ENCODE data around the gene PCNA. TPM values are rescaled to one million over a fixed set of nuclear protein-coding genes. Genes with fewer than 3 reads are reported as not detected.

PCNA gene
- total RNA-seq, 1 donor from 2014 or later, result 126 TPM

DNA sequence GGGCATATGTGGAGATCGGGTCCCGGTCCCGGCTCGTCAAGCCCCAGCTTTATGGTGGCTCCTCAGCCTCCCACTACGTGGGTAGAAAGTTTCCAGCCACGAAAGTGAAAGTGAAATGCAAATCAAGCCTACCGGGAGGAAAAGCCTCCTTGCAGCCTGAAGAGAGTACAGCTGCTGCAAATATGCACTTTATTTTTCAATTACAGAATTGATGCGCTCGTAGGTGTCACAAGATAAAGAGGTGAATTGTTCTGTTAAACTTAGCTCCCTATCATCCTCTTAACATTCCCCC, 373 bp upstream of the PCNA start:
- H3K9me3 Mint-ChIP-seq (ENCODE audit: low read depth), result no peaks in the 10 kb centered on the region

DNA sequence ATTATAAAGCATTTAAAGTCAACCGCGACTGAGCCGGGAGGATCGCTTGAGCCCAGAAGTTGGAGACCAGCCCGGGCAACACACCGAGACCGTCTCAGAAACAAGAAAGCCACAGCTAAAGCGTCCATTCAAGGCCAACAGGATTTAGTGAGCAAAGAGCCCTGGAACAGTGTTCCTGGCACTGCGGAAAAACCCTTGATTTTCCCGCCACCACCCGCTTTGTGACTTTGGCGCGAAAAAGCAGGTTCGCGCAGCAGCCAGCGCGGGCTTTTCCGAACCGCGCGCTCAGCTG, 669 bp downstream of the PCNA start:
- DNase-seq (ENCODE audit: low spot score, unreplicated experiment), result no peak
- Mint-ChIP-seq H3K4me1 (ENCODE audit: low read depth) (peaks cover 22% of the 10 kb centered on the region), H3K27ac (peak overlapping the region; percentile 95), H3K4me3 (ENCODE audit: low read depth) (peak overlapping the region; percentile 88), H3K36me3 (ENCODE audit: insufficient read depth) (peaks cover 22% of the 10 kb centered on the region), H3K9me3 (ENCODE audit: low read depth) (no peaks in the 10 kb centered on the region), H3K27me3 (no peaks in the 10 kb centered on the region)
- TF ChIP-seq, protein P1, sequence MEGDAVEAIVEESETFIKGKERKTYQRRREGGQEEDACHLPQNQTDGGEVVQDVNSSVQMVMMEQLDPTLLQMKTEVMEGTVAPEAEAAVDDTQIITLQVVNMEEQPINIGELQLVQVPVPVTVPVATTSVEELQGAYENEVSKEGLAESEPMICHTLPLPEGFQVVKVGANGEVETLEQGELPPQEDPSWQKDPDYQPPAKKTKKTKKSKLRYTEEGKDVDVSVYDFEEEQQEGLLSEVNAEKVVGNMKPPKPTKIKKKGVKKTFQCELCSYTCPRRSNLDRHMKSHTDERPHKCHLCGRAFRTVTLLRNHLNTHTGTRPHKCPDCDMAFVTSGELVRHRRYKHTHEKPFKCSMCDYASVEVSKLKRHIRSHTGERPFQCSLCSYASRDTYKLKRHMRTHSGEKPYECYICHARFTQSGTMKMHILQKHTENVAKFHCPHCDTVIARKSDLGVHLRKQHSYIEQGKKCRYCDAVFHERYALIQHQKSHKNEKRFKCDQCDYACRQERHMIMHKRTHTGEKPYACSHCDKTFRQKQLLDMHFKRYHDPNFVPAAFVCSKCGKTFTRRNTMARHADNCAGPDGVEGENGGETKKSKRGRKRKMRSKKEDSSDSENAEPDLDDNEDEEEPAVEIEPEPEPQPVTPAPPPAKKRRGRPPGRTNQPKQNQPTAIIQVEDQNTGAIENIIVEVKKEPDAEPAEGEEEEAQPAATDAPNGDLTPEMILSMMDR (IDR thresholded peaks at IDR 0.05; ENCODE audit: unreplicated experiment), result no peak

More for the DNA sequence above, 373 bp upstream of the PCNA start:
- DNase-seq (ENCODE audit: low spot score, unreplicated experiment), result no peak
- TF ChIP-seq, protein P1 (IDR thresholded peaks at IDR 0.05; ENCODE audit: unreplicated experiment), result no peak
- Mint-ChIP-seq H3K4me1 (ENCODE audit: low read depth) (peaks cover 20% of the 10 kb centered on the region), H3K36me3 (ENCODE audit: insufficient read depth) (peaks cover 15% of the 10 kb centered on the region), H3K4me3 (ENCODE audit: low read depth) (peak overlapping the region; percentile 88), H3K27me3 (no peaks in the 10 kb centered on the region), H3K27ac (peak overlapping the region; percentile 93)

DNA sequence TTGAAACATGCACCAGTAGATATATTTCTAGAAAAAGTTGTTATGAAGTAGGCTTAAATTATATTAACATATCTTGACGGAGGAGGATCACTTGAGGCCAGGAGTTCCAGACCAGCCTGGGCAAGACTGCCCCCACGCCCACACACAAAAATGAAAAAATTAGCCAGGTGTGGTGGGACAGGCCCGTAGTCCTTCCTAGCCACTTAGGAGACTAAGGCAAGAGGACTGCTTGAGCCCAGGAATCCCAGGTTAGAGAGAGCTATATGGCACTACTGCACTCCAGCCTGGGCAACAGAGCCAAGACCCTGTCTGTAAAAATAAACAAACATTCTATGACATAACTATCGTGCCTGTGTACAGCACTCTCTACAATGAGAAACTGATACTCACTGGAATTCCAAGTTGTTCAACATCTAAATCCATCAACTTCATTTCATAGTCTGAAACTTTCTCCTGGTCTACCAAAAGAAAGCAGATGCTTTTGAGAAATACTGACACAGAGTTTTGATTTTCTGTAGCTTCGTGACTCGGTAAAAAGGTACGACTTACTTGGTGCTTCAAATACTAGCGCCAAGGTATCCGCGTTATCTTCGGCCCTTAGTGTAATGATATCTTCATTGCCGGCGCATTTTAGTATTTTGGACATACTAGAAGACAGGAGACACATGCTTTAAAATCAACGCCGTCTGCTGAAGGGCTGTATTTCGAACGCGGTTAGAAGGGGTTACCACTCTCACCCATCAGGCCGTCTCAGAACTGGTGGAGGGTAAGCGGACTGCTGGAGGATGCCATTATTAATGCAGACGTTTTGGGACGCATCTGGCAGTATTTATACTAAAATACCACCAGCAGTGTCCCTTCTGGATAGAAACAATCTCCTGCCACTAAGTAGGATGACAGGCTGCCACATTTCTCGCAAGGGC, 1.3 kb downstream of the PCNA start:
- H3K4me1 Mint-ChIP-seq (ENCODE audit: low read depth), result peaks cover 25% of the 10 kb centered on the region
- H3K27ac Mint-ChIP-seq, result peak overlapping the region; percentile 95
- no peaks in the 10 kb centered on the region for H3K9me3 Mint-ChIP-seq (ENCODE audit: low read depth)
- TF ChIP-seq, protein P1 (IDR thresholded peaks at IDR 0.05; ENCODE audit: unreplicated experiment), result no peak
- H3K27me3 Mint-ChIP-seq, result no peaks in the 10 kb centered on the region
- peak overlapping the region; percentile 88 for H3K4me3 Mint-ChIP-seq (ENCODE audit: low read depth)
- no peak for DNase-seq (ENCODE audit: low spot score, unreplicated experiment)
- H3K36me3 Mint-ChIP-seq (ENCODE audit: insufficient read depth), result peaks cover 22% of the 10 kb centered on the region

DNA sequence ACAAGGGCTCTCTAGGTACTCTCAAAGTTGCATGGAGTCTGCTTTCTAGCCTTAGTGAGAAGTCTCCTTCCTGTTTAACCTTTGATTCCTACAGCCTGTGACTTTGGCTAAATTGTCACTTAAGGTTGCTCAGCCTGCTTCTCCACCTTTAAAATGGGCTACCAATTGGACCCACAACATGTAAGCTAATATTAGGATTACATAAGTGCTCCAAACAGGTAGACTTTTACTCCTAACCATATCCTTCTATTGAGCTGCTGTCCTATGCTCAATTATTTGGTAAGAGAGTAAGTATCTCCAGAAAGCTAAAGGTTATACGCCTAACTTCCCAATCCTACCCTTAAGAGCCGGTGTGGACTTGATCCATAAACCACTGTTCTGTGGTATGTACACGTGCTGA, 2.9 kb downstream of the PCNA start:
- no peaks in the 10 kb centered on the region for H3K9me3 Mint-ChIP-seq (ENCODE audit: low read depth)

DNA sequence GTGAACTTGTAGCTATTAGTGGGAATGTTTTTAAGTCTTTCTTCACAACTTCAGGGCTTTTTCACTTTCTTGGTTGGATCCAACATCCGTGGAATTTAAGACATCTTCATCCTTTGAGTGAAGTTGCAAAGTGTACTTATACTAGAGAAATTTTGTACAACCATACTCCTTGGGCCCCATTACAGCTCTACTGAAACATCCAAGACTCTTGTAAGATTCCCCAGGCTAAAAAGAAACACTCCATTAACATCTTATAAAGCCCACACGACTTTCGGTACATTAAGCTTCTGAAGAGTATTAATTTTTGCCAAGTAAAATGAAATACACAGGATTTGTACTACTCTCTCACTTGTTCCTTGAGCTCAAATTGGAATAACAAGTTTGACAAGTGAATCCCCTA, 5.4 kb downstream of the PCNA start:
- TF ChIP-seq, protein P1 (IDR thresholded peaks at IDR 0.05; ENCODE audit: unreplicated experiment), result no peak
- no peaks in the 10 kb centered on the region for H3K27me3 Mint-ChIP-seq
- peak overlapping the region; percentile 90 for H3K4me3 Mint-ChIP-seq (ENCODE audit: low read depth)
- peak overlapping the region; percentile 78 for H3K27ac Mint-ChIP-seq
- DNase-seq (ENCODE audit: low spot score, unreplicated experiment), result no peak
- H3K4me1 Mint-ChIP-seq (ENCODE audit: low read depth), result peaks cover 27% of the 10 kb centered on the region
- peaks cover 22% of the 10 kb centered on the region for H3K36me3 Mint-ChIP-seq (ENCODE audit: insufficient read depth)
- H3K9me3 Mint-ChIP-seq (ENCODE audit: low read depth), result no peaks in the 10 kb centered on the region

More for the DNA sequence above, 2.9 kb downstream of the PCNA start:
- peaks cover 30% of the 10 kb centered on the region for H3K4me1 Mint-ChIP-seq (ENCODE audit: low read depth)
- H3K27ac Mint-ChIP-seq, result no peak overlapping the region
- TF ChIP-seq, protein P1 (IDR thresholded peaks at IDR 0.05; ENCODE audit: unreplicated experiment), result no peak
- peaks cover 22% of the 10 kb centered on the region for H3K36me3 Mint-ChIP-seq (ENCODE audit: insufficient read depth)
- H3K27me3 Mint-ChIP-seq, result no peaks in the 10 kb centered on the region
- no peak for DNase-seq (ENCODE audit: low spot score, unreplicated experiment)
- no peak overlapping the region for H3K4me3 Mint-ChIP-seq (ENCODE audit: low read depth)
